Activated gamma-delta T cell treated with anti-CD3 and anti-CD28 coated beads, Interleukin-2, amount 50 U/mL, for 16 hours (primary cell): ENCODE data around the gene DLX6.

Experiments used
- DNase-seq: peaks from one replicate; pipeline ENCODE4 v3.0.0-alpha.2; 2020; ENCODE audit warnings: low read depth

The DLX6 gene

DNA sequence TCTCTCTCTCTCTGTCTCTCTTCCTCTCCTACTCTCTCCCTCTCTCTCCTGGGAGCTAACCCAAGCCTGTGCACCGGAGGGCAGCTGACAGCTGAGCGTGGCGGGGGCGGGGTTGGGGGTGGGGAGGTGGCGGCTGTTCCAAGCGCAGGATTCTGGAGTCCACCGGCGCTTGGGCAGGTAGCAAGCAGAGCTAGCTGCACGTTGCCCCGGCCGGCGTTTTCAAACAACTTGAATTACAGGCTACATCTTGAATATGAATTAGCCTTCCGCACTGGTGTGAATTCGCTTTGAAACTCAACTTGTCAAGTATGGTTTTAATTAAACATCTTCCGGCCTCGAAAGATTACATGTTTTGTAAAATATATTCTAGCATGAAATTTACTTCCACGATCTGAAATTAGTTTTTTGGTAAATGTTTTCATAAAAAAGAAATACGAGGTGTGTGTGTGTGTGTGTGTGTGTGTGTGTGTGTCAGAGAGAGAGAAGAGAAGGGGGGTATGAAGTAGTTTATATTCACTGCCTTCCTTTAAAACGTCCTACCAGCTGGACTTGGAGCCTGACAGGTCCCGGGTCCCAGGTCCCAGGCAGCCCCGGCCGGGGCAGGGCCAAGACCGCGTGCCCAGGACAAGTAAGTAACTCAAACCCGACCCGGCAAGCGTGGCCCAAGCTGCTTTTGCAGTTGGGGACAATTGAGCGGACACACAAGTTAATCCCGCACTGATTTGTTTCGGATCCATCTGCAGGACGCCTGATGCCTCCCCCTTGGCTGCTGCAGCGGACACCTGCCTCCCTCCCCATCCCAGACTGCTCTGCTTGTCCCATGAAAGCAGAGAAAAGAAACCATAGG, 9.0 kb upstream of the DLX6 start:
- no peak for DNase-seq

- DNase-seq: no peak
Measured at GRCh38 chr7:96996958-96997511, 8.3 kb upstream of the DLX6 start.

DNA sequence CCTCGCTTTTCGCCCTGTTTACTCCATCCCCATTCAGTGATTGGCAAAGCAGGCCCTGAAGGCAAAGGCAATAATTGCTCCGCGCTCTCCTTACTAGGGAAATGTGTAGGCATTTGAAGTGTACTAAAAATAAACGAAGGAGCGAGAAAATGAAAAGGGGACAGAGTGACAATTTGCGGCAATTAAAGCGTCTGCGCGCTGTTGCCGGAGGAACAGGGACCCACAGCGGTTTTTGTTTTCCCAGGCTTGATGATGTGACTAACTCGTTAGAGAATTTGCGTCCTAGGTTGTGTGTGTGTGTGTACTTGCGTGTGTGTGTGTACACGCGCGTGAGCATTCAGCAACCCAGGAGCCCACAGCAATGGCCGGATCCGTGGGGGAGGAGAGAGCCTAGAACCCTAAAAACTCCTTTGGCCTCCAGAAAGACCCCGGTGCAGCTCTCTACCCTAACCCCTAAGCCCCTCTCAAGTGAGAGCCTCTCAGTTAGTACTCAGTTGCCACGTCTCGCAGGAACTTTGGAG, 7.8 kb upstream of the DLX6 start:
- no peak for DNase-seq

DNA sequence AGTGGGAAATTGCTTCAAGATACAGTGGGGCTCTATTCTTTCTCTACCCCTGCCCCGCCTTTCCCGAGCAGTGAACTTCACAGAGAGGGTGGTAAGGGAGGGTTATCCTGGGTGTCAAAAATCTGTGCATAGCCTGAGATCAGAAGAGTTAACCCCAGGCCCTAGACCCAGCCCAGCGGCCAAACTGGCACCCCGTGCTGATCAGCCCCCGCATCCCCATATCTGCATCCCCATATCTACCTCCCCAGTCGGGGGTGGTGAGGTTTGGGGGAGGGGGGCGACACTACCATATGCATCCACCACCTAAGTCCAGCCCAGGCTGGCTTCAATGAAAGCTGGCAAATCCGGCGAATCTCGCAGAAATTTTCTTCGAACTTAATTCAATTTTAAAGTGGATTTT, 7.0 kb upstream of the DLX6 start:
- DNase-seq: no peak

DNA sequence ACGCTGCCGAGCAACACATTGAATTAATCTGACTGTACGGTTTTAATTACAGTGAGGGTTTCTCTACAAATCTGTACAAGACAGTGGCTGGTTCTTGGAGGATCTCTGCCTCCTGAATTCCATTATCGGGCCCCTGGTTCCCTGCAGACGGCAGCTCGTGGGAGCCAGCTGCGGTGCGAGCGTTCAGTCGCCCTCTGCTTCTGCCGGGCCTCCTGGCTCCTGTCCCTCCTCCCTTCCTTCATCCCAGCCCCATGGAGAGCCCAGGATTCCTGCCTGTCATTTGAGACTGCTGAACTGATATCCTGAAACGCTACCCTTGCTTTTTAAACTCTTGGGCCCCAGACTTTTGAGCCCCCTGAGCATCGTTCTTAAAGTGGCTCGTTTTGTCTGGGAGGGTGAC, 6.6 kb upstream of the DLX6 start:
- DNase-seq: no peak

DNA sequence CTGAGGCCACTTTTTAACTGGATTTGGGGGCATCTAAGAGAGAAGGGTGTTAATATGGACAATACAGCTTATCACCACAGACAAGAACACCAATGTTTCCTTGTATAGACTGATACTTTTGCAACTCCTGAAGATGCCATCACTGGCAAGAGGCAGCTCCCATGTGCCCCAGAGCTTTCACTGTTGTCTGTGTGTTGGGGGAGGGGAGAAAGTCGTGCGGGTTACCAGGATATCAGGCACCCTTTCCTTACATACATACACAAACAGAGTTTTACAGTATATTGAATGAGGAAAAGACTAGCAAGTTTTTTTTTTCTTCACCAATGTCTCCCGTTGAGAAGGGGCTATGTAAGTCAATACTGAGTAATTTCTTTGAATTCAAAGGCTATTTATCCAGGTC, 4.1 kb upstream of the DLX6 start:
- no peak for DNase-seq

GRCh38 chr7:97001656-97002554, 3.4 kb upstream of the DLX6 start:
- no peak for DNase-seq

DNA sequence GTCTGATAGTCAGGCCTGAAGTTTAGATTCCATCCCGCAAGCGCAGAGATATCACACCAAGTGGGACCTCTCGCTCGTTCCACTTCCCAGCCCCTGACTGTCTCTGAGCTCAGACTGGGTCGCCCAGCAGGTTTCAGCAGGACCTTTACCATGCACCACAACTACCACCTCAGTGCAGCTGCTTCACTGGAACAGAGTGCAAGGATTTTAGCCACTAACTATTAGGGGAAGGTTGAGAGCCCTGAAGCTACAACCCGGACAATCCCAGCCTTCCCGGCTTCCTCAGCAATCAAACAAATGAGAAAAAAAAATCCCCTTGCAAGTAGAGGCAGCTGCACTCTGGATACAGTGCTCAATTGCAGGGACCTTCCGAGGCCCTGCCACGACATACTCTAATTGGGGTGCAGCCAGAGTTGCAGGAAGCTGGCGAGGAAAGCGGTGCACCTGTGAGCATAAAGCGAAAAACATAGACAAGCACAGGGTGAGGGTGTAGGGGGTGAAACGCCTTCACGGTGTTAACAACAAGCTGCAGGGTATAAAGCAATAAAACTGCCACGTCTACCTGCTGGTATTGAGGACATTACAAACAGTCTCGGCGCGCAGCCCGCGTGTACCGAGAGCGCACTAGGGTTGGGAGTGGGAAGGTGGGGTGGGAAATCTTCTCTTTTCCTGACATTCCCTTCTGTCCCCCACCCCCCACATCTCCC, 2.6 kb upstream of the DLX6 start:
- DNase-seq: no peak

DNA sequence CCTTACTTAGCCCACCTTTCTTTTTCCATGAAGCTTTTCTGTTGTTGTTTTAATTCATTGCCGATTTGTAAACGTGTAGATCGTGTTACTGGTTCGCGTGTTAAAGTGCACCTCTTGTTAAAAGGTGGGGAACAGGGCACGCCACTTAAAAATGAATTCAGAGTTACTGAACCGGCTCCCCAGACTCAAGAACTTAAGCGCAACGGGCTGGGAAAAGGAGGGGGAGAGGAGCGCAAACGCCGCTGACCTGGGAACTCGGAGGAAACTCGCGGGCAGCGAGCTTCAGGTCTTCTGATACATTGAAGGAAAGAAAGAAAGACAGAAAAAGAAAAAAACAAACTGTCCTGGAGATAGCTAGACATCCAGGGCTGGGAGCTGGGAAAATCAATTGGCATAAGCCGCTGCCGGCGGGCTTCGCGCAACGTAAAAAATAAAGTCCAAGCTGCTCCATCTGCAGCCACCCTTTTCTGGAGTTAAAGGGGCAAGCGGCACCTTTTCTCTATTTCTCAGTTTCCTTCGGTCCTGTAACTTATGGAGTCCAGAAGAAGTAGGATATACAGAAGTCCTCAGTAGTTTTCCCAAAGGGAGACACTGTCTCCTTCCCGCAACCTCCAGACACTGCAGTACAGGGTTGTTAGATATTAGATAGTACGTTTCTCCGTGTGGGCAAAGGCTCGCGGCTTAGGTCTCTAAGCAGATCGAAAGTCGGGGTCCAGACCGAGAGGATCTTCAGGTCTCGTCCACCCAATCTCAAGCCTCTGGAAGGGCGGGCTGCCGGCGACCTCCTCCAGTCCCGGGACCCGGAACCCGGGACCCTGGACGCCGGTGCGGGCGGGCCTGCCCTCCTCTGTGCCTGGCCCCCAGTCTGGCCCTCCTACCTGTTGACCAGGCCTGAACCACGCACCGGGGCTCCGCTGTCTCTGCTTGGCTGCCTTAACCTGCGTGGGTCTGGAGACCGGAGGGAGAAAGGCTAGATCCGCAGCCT, 1.8 kb upstream of the DLX6 start:
- DNase-seq: no peak

DNA sequence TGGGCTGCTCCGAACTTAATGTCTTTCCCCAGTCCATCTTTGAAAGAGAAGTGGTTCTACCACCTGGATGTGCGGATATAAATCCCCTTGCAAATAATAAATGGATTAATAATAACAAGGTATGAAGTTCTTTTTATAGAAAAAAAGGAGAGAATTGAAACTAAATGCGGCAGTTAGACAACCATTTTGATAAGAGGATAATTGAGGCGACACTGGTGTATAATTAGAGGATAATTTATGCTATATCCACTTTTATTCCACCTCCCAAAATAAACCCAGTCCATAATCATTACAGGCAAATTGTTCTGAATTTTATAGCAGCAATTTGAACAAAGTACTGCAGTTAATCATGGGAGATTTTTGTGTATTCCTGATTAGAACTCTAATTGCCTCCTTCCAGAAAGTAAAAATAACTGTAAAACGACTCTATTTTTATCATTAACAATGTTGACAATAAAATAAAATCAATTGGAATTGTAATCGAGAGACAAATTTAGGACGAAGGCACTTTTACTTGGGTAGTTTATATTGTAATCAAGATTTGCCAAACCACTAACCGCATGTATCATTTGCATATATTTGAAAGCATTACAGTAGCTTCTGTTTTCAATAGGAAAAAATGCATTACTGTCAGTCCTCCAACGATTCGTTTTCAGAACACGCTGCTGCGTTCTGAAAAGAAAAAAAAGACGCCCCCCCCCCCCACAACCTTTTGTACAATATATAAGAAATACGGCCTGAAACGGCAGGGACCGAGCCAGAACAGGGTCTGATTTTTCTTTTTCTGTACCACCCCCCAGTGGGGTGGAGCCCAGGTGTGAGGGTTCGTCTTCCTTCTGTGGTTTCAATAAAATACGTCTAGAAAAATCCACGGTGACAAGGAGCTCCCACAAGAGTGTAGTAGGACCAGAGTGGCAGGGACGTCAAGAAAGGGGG, 838 bp upstream of the DLX6 start:
- DNase-seq: no peak

GRCh38 chr7:97006055-97006815, 882 bp downstream of the DLX6 start:
- DNase-seq: no peak

DNA sequence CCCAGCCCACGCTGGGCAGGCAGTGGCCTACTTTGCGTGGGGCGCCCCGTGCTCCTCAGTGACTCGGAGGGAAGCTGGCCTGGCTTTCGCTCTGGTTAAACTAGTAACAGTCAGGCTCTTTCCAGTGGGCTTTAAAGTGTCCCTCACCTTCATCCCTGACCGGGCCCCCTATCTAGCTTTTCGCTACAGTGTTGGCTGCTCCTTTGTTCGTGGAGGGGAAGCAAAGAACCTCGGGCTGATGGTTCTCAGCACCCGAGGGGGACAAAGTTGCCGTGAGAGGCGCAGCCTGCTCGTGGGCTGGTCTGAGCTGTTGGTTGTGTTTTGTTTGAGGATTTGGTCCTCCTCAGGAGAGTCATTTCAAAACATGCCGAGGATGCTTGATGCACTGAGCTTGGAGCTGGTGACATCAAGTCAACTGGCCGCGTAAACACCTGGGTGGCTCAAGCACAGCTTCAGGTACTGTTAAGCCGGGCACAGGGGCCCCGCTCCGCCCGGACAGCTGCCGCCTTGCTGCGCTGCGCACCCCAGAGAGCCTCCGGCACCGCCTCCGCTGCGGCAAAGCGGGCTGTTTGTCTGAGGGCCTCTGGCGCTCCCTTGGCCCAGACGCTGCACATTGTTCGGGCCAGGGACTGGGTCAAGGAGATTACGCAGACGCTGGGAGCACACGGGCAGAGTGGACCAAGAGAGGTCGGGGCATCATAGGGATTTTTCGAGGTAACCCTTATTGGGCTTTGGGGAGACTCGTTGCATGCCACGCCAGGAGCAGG, 1.6 kb downstream of the DLX6 start:
- DNase-seq: no peak

DNA sequence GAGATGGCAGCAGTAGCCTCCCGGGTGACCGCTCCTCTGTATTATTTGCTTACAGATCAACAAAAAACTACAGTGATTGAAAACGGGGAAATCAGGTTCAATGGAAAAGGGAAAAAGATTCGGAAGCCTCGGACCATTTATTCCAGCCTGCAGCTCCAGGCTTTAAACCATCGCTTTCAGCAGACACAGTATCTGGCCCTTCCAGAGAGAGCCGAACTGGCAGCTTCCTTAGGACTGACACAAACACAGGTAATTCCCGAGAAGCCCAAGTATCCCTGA, 2.2 kb downstream of the DLX6 start:
- no peak for DNase-seq

- no peak for DNase-seq
Measured at GRCh38 chr7:97008275-97008917, 3.0 kb downstream of the DLX6 start.

DNA sequence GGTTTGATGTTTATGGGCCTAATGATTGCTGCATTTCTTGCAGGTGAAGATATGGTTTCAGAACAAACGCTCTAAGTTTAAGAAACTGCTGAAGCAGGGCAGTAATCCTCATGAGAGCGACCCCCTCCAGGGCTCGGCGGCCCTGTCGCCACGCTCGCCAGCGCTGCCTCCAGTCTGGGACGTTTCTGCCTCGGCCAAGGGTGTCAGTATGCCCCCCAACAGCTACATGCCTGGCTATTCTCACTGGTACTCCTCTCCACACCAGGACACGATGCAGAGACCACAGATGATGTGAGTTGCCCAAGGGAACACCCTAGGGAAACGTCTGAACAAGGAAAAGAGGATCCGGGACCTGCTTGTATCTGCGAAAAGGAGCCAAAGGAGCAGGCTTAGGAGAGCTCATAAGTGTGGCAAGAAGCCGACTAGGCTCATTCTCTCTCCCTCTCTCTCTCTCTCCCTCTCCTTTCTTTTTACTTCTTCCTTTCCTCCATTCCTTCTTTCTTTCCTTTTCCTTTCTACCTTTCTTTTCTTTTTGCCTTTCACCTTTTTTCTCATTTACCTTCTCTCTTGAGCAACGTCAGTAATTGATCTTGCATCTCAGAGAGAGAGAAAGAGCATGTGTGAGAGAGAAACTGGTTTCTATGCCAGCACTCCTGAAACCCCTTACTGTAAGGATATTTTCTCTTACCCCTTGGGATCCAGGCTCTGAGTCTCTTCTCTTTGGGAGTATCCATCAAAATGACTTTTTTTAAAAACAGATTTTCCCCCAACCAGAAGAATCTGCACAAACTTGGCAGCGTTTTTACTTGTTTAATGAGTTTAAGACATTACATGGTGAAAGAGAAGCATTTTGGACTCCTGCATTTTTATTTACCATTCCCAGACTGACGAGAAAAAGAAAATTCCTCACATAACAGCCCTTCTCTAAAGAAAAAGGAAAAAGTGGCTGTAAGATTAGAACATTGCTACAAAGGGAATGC, 4.7 kb downstream of the DLX6 start:
- no peak for DNase-seq

DNA sequence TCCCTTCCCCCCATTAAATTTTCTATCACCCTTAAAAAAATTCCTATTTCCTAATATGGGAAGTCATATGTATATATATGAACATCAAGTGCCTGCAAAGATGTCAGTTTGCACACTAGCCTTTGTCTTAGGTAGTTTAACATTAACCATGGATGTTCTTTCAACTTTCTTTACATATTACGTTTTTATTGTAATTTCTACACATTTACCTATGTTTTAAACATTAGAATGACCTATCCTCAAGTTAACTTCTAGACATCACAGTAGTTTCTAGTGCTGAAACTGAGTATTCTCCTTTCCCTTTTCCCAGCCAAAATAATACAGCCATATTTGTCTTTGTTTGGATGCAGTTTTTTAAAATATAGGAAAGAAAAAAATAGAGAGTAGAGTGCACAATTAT, 5.8 kb downstream of the DLX6 start:
- no peak for DNase-seq
